Activated CD8-positive, alpha-beta T cell treated with anti-CD3 and anti-CD28 coated beads for 36 hours (primary cell): ENCODE data around the gene GNB5. TPM values are rescaled to one million over a fixed set of nuclear protein-coding genes. Genes with fewer than 3 reads are reported as not detected.

Experiments
- ATAC-seq: fragments of 200-7000 bp; cut with Tn5 transposase; one replicate; pipeline ENCODE4 v1.10.0; 2021; ENCODE audit warnings: mild to moderate bottlenecking, moderate library complexity
- CTCF ChIA-PET: fragments of 350-600 bp; sonication (Branson Sonifier 250); formaldehyde crosslinking; loops from one replicate; lab custom pipeline; 2021; ENCODE audit warnings: antibody characterized with exemption; lab: Charles Lee
- POLR2A ChIA-PET: fragments of 350-600 bp; sonication (Branson Sonifier 250); formaldehyde crosslinking; loops from one replicate; lab custom pipeline; 2021; ENCODE audit warnings: antibody characterized with exemption; lab: Charles Lee
- DNase-seq: peaks from one replicate; pipeline ENCODE4 v3.0.0-alpha.2; 2020
- H3K27ac Mint-ChIP-seq: one replicate; pipeline ENCODE4 v1.8.0; 2021; ENCODE audit warnings: mild to moderate bottlenecking, mixed read lengths
- H3K27me3 Mint-ChIP-seq: one replicate; pipeline ENCODE4 v1.8.0; 2021; ENCODE audit warnings: mixed read lengths
- H3K36me3 Mint-ChIP-seq: one replicate; pipeline ENCODE4 v1.8.0; 2021; ENCODE audit warnings: low read depth, mixed read lengths
- H3K4me1 Mint-ChIP-seq: one replicate; pipeline ENCODE4 v1.8.0; 2021; ENCODE audit warnings: low read depth, mixed read lengths
- H3K4me3 Mint-ChIP-seq: one replicate; pipeline ENCODE4 v1.8.0; 2021; ENCODE audit warnings: mild to moderate bottlenecking, moderate library complexity, mixed read lengths
- H3K9me3 Mint-ChIP-seq: one replicate; pipeline ENCODE4 v1.8.0; 2021; ENCODE audit warnings: mixed read lengths
- CTCF ChIP-seq: fragments of 200-600 bp; IDR thresholded peaks from one replicate; pipeline ENCODE4 v1.8.0; 2022; ENCODE audit warnings: antibody characterized with exemption, mild to moderate bottlenecking
- intact Hi-C: fragments of 100-400 bp; cut with micrococcal nuclease; formaldehyde crosslinking; loops from one replicate; pipeline ENCODE4 v1.10.0; 2022
- total RNA-seq, 2 experiments: library from RNA; stranded (reverse); gene quantifications; one replicate each; pipeline ENCODE4 v1.2.3, GENCODE V29; 2021

Gene GNB5
- total RNA-seq, 2 experiments from 2014 or later: 16.8 to 17.5 TPM

GRCh38 chr15:52101542-52102323 lies 89.5 kb downstream of the GNB5 start:
- H3K4me3 Mint-ChIP-seq: no peak overlapping the region
- intact Hi-C loops: no loop called here
- TF ChIP-seq CTCF: no peak
- ATAC-seq: no peak
- CTCF ChIA-PET: no interaction called here
- POLR2A ChIA-PET: no interaction called here
- DNase-seq: no peak
- H3K4me1 Mint-ChIP-seq: no peaks in the 10 kb centered on the region
- no peak overlapping the region for H3K27ac Mint-ChIP-seq
- H3K27me3 Mint-ChIP-seq: no peaks in the 10 kb centered on the region
- H3K36me3 Mint-ChIP-seq: no peaks in the 10 kb centered on the region
- no peaks in the 10 kb centered on the region for H3K9me3 Mint-ChIP-seq

- no peak for ATAC-seq
- no peak for DNase-seq
- POLR2A ChIA-PET: no interaction called here
- H3K4me1 Mint-ChIP-seq: no peaks in the 10 kb centered on the region
- CTCF ChIA-PET: no interaction called here
- H3K27me3 Mint-ChIP-seq: no peaks in the 10 kb centered on the region
- TF ChIP-seq CTCF: no peak
- H3K36me3 Mint-ChIP-seq: no peaks in the 10 kb centered on the region
- H3K4me3 Mint-ChIP-seq: no peak overlapping the region
- intact Hi-C loops: no loop called here
- no peak overlapping the region for H3K27ac Mint-ChIP-seq
- no peaks in the 10 kb centered on the region for H3K9me3 Mint-ChIP-seq
Observed at GRCh38 chr15:52100807-52101442, 90.3 kb downstream of the GNB5 start.

- Mint-ChIP-seq H3K27ac (no peak overlapping the region), H3K9me3 (no peaks in the 10 kb centered on the region), H3K36me3 (no peaks in the 10 kb centered on the region), H3K4me3 (no peak overlapping the region), H3K27me3 (no peaks in the 10 kb centered on the region), H3K4me1 (no peaks in the 10 kb centered on the region)
- POLR2A ChIA-PET: interaction anchor here (0.5 kb wide), 1 partner anchor 11 kb away, joined by 3 read pairs; no protein-coding TSS in a partner anchor
- CTCF ChIA-PET: no interaction called here
- no peak for TF ChIP-seq CTCF
- ATAC-seq (no peak), DNase-seq (no peak)
- intact Hi-C loops: no loop called here
Observed at GRCh38 chr15:52099651-52100272, 91.4 kb downstream of the GNB5 start.

GRCh38 chr15:52098323-52098722 lies 92.9 kb downstream of the GNB5 start:
- H3K9me3 Mint-ChIP-seq: no peaks in the 10 kb centered on the region
- ATAC-seq: no peak
- CTCF ChIA-PET: interaction anchor here (0.9 to 1.7 kb wide), 2 partner anchors 19 to 20 kb away, joined by 3 to 6 read pairs; no protein-coding TSS in a partner anchor
- POLR2A ChIA-PET: no interaction called here
- no peaks in the 10 kb centered on the region for H3K36me3 Mint-ChIP-seq
- no peak for TF ChIP-seq CTCF
- no peaks in the 10 kb centered on the region for H3K27me3 Mint-ChIP-seq
- H3K4me1 Mint-ChIP-seq: no peaks in the 10 kb centered on the region
- DNase-seq: no peak
- H3K4me3 Mint-ChIP-seq: no peak overlapping the region
- intact Hi-C loops: no loop called here
- H3K27ac Mint-ChIP-seq: no peak overlapping the region
